ENCODE measurements around the gene TBCD.
"Not testable (repeated sequence)": the region's sequence is repeated elsewhere in the genome, so short reads cannot be mapped to it uniquely, and the experiment has no call there.

The TBCD gene

DNA sequence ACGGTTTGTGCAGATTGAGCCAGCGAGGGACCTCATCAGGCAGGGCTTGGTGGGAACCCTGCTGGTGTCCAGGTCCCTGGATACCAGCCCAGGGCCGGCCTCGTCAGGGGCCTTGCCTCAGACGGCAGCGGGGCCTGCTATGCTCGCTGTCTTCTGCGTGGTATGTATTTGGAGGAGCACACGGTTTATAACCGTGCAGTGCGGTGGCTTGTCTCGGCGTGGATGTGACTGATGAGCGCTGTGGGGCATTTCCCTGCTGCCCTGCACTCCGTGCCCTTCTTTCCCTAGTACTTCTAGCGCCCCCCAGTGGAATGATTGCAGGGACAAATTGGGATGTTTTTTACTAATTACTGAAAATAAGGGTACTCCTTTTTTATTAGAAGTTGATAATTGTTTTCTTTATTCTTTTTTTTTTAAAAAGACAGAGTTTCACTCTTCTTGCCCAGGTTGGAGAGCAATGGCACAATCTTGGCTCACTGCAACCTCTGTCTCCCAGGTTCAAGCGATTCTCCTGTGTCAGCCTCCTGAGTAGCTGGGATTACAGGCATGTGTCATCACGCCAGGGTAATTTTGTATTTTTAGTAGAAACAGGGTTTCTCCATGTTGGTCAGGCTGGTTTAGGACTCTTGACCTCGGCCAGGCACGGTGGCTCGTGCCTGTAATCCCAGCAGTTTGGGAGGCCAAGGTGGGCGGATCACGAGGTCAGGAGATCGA is 15.3 kb downstream of the TBCD start:
- no peak for DNase-seq

DNA sequence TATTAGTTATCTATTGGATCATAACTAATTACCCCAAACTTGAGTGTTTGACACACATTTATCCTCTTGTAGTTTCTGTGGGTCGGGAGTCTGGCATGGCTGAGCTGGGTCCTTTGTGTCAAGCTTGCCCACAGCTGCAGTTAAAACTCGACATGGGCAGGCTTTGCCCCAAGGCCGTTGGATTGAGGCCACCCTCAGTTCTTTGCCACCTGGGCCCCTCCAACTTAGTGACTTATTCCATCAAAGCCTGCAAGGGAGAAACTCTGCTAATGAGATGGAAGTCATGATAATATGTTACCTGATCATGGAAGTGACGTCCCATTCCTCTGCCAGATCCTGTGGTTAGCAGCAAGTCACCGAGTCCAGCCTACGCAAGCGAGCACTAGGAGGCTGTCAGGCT is 17.2 kb downstream of the TBCD start:
- DNase-seq, result no peak

DNA sequence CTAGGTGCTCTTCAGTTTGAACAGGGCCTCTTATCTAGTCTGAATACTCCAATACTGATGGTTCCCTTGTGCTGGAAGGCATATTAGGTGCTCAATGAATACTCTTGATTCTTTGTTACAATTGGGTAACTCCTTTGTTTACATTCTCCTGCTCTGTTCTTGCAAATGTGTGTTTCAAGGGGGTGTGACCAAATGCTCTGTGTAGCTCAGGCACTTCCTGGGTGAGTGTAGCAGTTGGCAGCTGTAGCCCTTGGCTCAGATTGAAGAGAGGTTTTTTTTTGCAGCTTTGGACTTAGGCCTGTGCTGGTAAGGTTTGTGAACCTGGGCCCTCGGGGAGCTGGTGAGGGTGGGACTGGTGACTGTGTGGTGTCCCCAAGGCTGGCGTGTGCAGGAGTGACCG is 20.2 kb downstream of the TBCD start:
- no peak for DNase-seq

DNA sequence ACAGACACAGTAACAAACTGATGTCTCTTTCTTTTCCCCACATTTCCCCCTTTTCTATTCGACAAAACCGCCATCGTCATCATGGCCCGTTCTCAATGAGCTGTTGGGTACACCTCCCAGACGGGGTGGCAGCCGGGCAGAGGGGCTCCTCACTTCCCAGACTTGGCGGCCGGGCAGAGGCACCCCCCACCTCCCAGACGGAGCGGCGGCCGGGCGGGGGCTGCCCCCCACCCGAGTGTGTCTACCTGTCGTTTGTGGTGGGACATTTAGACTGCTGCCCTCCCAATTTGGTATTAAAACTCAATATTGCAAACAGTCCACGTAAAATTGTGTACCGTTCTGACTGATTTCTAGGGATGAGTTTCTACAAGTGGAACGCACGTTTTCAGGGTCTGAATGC is 22.6 kb downstream of the TBCD start:
- not testable (repeated sequence) for DNase-seq

DNA sequence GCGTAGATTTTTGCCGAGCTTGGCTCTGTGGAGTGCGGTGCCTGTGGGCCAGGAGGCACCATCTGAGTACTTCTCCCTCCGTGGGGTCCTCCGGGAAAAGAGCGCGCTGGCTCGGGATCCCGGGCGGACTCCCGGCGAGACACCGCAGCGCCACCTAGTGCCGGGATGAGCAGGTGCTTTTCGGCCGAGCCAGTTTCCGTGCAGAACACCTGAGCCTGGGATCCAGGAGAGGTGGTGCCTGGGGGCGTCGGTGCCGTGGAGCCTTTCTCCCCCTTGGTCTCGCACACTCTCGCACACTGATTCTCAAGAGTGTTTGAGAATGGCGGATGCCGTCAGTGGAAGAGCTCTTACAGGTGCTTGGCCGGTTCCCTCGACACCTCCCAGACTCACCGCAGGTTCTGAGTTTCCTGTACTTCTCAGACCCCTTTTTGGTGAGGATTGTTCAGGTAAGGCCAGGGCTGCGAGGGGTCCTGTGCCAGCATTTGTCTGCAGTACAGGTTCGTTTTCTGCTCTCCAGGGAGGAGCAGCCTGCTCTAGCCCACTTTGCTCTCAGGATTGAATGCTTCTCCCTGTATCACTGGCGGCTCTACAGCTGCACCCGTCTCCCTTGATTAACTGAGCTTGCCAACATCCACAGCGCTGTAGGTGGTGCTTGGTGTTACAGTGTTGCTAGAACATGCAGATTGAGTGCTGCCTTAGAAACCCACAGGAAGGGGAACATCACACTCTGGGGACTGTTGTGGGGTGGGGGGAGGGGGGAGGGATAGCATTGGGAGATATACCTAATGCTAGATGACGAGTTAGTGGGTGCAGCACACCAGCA is 23.3 kb downstream of the TBCD start:
- no peak for DNase-seq

DNA sequence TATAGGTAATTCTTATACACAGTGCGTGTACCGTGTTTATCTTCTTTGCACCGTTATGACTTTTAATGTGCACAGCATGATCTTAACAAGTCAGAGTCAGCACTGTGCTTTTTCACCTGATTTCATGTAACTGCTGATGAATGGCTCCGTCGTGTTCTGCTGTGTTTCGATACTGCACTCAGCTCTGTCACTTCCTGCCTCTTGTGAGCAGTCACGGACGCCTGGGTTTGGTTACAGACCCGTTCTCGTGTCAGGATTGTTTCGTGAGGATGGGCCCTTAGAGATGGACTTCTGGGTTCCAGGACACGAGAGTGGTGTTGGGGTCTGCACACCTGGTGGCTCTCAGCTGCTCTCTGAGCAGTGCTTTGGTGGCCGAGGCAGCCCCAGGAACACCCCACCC is 24.6 kb downstream of the TBCD start:
- no peak for DNase-seq

DNA sequence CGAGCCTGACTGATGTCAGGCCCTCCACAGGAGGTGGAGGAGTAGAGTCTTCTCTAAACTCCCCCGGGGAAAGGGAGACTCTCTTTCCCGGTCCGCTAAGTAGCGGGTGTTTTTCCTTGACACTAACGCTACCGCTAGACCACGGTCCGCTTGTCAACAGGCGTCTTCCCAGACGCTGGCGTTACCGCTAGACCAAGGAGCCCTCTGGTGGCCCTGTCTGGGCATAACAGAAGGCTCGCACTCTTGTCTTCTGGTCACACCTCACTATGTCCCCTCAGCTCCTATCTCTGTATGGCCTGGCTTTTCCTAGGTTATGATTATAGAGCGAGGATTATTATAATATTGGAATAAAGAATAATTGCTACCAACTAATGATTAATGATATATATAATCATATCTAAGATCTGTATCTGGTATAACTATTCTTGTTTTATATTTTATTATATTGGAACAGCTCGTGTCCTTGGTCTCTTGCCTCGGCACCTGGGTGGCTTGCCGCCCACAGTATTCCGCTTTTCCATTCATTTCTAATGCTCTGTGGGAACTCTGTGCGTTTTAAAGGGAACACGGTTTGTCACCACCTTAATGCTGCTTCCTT is 26.0 kb downstream of the TBCD start:
- DNase-seq, result not testable (repeated sequence)

DNA sequence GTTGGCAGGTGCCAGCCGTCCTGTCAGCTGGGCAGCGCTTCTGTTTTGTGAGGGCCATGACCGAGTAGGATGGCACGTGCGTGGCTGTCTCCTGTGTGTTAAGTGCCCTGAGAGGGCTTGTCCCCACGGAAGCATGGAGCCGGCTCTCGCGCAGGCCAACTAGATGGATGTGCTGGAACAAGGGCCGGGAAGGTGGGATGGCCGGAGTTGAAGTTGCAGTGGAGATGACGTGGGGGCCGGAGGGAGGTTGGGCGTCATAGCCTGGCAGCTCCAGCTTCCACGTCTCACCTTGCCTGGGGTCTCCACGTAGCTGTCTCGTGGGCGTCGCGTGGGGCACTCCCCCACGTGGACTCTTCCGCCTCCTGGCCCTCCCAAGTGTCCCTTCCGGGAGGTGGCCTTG is 27.7 kb downstream of the TBCD start:
- DNase-seq, result no peak

DNA sequence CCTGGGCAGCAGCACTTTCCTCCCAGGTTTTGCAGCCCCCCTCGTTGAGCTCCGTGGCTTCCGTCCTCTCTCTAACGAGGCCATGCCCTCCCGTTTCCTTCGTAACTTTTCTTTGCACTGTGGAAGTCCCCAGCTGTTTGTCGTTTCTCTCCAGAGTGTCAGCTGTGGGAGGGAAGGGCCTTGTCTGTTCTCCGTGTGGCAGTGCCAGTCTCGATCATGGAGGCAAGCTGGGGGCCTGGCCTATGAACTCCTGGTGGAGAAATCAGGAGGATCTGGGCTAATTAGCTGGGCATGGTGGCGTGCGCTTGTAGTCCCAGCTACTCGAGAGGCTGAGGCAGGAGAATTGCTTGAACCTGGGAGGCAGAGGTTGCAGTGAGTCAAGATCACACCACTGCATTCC is 28.3 kb downstream of the TBCD start:
- no peak for DNase-seq

DNA sequence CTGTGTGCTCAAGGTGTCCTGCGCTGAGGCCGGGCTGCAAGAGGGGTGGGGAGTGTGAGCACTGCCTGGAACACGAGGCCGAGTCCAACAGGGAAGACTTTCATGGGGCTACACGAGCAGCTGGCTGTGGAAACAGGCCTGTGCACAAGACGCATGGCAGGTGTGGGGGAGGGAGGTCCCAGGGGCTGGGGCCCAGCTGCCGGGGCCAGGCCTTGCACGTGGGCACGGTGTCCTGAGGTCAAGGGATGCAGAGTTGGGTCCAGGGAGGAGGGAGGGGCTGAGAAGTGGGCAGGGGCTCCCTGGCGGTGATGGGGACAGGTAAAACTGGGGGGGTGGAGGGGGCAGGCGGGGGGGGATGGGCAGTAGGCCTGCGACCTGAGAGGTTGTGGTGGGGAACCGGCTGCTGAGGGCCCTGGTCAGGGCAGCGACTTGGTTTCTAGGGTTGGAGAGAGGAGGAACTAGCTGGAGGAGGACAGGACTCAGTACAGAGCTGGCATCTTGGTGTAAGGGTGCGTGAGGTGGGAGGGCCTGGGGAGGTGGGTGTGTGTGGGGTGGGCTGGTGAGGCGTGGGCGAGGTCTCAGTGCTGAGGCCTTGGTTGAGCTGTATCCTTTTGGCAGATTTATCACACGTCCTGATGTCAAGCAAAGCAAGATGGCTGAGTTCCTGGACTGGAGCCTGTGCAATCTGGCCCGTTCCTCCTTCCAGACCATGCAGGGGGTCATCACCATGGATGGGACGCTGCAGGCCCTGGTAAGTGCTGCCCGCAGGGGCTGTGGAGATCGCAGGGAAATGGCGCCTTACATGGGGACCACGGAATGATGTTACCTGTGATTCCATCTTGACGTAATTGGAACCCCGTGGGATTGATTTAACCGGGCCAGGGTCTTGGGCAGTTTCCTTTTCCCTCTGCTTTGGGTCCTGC is 29.4 kb downstream of the TBCD start:
- no peak for DNase-seq

DNA sequence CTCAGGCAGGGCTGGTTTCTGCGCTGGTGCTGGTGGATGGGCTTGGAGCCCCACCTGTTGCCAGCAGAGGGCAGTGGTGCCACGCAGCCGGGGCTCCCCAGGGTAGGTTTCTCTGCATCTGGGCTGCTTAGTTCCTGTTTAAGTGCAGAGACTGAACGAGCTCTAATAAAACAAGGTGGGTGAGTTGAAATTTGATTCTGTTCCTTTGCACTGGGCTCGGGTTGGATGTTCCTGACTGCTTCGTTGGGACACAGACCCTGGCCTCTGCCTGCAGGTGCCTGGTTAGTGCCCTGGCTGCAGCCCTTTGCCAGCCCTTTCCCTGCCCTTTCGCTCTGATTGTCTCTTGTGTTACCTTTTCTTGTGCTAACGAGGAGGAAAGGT is 30.0 kb downstream of the TBCD start:
- no peak for DNase-seq

DNA sequence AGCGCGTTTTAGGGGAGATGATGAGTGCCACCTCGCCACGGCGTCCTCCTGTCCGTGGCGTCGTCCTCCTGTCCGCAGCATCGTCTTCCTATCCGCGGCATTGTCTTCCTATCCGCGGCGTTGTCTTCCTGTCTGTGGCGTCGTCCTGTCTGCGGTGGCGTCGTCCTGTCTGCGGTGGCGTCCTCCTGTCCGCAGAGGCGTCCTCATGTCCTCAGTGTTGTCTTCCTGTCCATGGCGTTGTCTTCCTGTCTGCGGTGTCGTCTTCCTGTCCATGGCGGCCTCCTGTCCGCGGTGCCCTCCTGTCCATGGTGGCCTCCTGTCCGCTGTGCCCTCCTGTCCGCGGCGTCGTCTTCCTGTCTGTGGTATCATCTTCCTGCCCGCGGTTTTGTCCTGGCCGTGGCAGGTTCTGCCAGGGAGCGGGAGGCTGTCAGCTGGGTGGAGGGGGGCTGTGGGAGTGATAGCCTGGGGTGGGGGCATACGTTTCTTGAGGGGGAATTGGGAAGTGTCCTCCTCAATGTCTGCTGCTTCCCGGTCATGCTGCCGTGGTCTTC is 30.9 kb downstream of the TBCD start:
- DNase-seq, result no peak

DNA sequence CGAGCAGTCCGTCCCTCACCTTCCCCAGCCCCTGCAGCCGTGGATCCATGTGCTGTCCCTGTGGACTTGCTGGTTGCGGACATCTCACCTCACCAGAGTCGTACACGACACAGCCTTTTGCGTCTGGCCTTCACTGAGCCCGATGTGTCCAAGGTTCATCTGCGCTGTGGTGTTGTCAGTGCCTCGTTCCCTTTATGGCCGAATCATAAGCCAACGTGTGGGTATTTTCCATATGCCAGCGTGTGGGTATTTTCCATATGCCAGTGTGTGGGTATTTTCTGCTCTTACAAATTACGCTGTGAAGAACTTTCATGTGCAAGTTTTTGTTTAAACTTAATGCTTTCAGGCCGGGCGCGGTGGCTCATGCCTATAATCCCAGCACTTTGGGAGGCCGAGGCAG is 31.6 kb downstream of the TBCD start:
- DNase-seq, result no peak

DNA sequence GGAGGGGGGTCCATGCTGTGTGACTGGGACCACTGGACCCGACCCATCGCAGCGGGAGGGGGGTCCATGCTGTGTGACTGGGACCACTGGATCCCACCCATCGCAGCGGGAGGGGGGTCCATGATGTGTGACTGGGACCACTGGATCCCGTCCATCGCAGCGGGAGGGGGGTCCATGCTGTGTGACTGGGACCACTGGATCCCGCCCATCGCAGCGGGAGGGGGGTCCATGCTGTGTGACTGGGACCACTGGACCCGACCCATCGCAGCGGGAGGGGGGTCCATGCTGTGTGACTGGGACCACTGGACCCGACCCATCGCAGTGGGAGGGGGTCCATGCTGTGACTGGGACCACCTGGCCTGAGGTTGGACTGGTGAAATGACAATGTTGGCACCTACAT is 33.7 kb downstream of the TBCD start:
- DNase-seq, result not testable (repeated sequence)

DNA sequence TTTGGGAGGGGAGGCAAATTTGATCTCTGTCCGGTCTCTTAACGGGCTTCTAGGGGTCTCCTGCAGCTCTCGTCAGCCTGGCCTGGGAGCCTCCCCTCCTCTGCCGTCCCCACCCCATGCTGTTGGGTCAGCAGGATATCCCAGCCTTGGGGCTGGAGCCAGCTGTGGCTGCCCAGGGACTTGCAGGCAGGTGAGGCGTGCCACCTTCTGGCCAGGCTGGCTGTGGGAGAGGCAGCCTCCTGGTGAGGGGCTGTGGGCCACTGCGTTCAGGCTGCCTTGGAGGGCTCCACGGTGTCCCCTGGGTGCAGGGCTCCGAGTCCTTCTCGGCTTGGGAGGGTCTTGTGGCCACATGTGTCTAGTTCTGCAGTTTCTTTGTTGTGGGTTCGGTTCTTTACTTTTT is 34.6 kb downstream of the TBCD start:
- DNase-seq, result no peak

DNA sequence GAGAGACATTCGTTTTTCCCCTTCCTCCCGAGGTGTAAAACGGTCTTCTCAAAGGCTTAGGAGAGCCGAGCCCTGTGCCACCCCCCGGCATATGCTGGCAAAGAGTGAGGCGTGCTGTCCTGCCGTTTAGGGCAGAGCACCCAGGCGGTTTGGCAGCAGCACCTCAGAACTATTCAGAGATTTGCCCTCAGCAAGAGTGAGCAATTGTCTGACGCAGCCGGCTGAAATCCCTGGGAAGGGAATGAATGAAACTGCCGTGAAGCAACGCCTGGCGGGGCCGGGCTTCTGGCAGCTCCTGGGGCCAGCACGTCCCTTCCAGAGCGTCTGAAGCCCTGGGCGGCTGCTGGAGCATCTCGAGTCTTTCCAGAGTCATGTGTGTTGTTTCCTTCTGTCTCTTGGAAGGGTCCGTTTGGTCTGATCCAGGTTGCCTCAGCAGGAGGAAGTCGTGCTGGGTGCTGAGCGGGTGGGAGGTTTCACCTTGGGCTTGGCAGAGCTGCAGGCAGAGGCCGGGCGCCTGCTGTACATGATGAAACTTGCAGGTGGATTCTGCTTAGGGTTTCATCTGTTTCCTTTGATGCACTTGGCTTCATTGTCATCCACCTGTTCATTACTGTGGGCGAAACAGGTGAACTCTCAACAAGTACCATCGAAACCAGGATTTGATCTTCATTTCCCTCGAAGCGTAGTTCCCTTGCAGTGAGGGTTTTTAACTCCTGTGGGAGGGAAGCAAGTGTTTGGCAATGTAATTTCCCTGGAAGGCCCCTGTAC is 35.4 kb downstream of the TBCD start:
- no peak for DNase-seq

DNA sequence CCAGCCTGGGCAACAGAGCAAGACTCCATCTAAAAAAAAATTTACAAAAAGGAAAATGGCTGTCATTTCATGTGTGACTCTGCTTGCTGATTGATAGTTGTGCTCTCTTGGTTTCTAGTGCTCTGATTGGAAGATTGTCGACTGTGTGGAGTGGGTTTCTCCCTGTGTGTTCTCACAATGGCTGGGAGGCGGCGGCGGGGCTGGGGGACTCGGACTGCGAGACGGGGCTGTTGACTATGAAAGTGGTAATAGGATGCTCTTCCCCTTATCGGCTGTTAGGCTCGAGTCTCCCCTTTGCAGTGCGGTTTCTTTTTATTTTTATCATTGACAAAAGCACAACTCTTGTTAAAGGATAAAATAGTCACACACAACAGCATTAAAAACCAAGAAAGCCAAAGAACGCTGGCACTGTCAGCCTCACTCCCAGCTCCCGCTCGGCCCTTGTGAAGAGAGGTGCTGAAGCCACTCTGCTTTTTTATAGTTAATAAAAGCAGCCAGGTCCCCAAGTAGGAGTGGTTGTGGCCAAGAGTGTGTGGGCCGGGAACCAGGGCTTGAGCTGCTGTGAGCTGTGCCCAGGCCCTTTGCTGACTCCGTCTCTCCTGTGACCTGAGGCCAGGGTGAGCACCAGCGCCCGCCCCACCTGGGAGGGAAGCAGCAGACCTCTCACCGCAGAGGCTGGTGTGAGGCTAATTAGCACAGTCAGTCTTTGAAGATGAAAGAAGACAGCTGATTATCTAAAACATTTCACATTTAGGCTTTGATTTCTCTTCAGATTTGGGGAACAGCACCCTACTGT is 36.5 kb downstream of the TBCD start:
- no peak for DNase-seq

DNA sequence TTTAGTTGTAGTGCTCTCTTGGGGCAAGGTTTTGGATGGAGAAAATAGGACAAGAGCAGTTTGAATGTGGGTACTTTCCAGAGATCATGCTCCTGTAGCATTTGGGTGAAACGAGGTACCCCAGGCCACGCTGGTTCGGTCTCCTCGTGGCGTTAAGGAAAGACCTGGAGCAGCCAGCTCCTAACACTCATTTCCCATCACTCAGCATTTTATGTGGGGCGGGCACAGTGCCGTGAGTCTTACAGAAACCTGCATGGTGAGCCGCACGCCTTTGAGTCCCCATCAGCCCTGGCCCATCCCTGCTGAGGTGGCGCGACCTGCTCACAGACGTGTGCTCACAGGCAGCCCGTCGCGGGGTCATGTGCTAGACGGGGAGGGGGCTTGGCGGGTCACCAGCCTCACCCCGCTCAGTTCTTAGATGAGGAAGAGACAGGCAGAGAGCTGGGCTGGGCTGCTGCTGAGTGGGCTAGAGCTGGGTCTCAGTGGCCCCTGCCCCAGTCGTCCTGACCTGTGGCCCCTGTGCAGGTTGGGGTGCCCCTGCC is 37.3 kb downstream of the TBCD start:
- no peak for DNase-seq

DNA sequence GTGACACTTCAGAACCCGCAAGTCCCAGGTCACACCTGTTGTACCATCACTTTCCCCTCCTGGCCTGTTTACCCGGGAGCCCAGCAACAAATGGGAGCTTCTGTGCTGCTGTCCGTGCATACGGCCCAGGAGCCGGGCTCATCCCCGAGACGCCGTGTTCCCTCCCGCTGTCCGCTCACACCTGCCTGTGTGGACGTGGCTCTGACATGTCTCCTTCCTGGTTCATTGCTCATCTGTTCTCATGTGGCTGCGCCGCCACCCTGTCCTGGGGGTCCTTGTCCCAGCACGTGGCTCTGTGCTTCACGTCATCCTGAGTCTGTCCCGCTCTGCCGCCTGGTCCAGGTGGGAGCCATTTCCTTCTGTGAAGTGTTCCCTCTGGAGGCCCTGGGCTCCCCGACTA is 37.9 kb downstream of the TBCD start:
- no peak for DNase-seq

DNA sequence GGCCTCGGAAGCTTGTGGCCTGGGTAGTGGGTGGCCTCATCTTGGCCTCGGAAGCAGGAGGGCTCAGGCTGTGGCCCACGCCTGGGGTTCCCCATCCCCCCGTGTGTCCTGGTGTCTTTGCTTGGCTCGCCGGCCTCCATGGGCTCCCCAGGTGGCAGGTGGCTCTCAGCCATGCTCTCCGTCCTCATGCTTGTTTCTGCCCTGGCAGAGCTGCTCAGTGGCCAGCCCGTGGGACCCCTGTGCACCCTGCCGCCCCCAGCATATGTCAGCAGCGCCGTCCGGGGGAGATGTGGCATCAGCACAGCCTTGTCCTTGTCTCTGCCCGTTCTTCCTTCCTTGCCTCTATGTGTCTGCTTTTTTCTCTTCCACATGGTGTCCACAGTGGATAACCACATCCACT is 38.5 kb downstream of the TBCD start:
- DNase-seq, result no peak

DNA sequence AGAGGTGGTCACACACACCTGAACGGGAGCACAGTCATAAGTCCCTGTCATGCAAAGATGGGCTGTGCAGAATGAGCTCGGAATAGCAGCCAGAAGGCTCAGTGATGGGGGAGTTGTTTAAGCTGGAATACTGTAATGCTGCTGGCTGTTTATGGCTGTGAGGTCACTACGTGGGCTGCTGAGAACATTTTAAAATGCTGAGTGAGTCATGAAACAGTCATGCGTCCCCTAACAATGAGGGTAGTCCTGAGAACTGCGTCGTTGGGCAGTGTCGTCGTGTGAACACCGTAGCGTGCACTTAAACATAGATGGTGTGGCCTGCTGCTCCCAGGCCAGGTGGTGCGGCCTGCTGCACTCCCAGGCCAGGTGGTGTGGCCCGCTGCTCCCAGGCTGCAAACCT is 39.7 kb downstream of the TBCD start:
- no peak for DNase-seq

Data from SHP77 treated with DMSO at 0.1 percent for 48 hours (cell line).